HG03432 (cell line): Measurements from ENCODE around the gene ADGRE3.
"Not testable (repeated sequence)": the region's sequence is repeated elsewhere in the genome, so short reads cannot be mapped to it uniquely, and the experiment has no call there.

Experiments
- ATAC-seq: cut with Tn5 transposase; IDR thresholded peaks from one replicate; pipeline ENCODE4 v1.9.1; 2021; ENCODE audit warnings: mild to moderate bottlenecking, moderate library complexity; ENCODE audit not compliant: unreplicated experiment

The ADGRE3 gene

DNA sequence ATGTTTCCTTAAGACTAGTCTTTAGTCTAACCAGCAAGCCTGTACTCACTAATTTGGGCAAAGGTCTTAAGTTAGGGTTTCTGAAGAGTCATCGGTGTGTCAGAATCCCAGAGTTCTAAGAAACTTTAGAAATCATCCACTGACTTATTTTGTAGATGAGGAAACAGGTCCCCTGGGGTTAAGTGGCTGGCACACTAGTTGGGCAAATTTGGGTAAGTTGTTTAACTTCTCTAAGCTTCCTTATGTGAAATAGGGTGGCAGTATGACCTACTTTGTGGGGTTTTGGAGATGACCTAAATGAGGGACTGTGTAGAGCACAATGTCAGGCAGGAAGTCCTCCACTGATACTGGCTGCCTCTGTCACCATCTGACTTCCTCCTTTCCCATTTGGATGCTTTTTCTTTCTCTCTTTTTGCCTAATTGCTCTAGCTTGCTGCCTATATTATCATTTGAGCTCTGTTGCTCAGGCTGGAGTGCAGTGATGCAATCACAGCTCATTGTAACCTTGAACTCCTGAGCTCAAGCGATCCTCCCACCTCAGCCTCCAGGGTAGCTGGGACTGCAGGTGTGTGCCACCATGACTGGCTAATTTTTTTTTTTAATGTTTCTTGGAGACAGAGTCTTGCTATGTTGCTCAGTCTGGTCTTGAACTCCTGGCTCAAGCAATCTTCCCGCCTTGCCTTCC is 2.3 kb downstream of the ADGRE3 start:
- ATAC-seq: no peak

DNA sequence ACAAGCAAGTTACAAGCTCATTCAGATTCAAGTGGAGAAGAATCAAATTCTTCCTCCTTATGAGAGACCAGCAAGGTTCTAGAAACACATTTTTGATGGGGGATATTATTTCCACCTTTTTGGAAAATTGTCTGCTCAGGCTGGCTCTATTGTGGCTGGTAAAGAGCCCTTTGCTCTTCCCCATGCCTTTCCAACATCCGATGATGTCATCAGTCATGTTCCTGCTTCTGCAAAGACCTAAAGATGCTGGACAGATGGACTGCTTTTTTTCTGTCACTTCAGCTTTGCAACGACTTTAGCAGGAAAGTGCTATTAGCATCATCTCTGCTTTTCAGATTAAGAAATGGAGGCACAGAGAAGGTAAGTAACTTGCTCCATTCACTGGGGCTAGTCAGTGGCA is 4.2 kb downstream of the ADGRE3 start:
- ATAC-seq: no peak

DNA sequence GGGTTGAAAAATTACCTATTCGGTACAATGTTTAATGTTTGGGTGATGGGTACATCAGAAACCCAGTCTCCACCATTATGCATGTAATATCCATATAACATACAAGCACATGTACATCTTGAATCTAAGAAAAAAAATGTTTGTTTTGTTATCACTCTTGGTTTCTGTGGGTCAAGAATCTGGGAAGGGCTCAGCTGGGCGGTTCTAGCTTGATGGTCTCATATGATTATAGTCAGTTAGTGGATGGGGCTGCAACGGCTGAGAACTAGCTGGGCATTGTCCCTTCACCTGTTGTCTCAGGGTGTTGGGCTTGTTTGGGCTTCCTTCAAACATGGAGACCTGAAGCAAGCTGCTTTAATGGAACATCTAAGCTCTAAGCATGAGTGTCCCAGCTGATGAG is 4.7 kb downstream of the ADGRE3 start:
- ATAC-seq: no peak

DNA sequence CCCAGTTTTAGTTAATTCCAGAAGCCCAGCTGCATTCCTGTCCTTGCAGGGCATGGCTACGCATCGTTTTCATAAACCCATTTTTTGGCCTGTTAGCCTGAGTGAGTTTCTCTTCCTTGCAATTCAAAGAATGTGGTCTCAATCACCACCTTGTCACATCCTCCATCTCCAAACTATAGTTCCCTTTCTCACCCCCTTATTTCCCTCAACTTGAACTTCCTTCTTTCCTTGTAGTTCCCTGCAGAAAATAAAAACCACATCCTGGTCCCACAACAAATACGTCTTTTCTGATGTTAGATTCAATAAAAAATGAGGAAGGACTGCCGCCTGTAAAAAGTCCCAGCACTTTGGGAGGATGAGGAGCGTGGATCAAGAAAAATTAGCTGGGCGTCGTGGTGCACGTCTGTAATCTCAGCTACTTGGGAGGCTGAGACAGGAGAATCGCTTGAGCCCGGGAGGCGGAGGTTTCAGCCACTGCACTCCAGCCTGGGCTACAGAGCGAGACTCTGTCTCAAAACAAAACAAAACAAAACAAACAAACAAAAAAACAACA is 13.2 kb downstream of the ADGRE3 start:
- ATAC-seq: no peak

- no peak for ATAC-seq
These were observed 14.7 kb downstream of the ADGRE3 start for GRCh38 chr19:14659874-14660489.

DNA sequence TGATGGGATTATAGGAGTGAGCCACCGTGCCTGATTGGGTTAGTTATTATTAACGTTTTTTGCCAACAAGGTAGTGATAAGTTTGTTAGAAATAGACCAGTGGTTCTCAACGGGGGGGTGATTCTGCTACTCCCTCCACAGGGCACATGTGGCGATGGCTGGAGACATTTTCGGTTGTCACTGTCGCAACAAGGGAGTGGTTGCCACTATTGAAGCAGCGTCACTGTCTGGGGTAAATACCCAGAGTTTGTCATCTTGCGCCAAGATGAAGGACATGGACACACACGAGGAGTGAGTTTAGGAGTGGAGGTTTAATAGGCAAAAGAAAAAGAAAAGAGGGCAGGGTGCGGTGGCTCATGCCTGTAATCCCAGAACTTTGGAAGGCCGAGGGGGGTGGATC is 18.9 kb downstream of the ADGRE3 start:
- no peak for ATAC-seq

GRCh38 chr19:14654786-14655560 is 19.7 kb downstream of the ADGRE3 start:
- ATAC-seq: no peak

DNA sequence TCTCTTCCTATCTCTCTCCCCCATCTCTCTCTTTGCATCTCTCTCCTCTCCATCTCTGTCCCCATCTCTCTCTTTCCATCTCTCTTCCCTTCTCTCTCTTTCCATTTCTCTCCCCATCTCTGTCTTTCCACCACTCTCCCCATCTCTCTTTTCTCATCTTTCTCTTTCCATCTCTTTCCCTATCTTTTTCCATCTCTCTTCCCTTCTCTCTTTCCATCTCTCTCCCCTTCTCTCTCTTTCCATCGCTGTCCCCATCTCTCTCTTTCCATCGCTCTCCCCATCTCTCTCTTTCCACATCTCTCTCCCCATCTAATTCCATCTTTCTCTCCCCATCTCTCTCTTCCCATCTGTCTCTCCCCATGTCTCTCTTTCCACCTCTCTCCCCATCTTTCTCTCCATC is 24.5 kb downstream of the ADGRE3 start:
- no peak for ATAC-seq

DNA sequence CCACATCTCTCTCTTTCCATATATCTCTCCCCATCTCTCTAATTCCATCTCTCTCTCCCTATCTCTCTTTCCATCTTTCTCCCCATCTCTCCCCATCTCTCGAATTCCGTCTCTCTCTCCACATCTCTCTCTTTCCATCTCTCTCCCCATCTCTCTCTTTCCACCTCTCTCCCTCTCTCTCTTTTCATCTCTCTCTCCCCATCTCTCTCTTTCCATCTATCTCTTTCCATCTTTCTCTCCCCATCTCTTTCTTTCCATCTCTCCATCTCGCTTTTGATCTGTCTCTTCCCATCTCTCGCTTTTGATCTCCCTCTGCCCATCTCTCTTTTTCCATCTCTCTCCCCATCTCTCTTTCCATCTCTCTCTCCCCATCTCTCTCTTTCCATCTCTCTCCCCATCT is 25.6 kb downstream of the ADGRE3 start:
- no peak for ATAC-seq

GRCh38 chr19:14648506-14648905 is 26.1 kb downstream of the ADGRE3 start:
- ATAC-seq: no peak

GRCh38 chr19:14639536-14640277 is 34.9 kb downstream of the ADGRE3 start:
- ATAC-seq: no peak

GRCh38 chr19:14632286-14632685 is 42.4 kb downstream of the ADGRE3 start:
- no peak for ATAC-seq

GRCh38 chr19:14629557-14629956 is 45.1 kb downstream of the ADGRE3 start:
- ATAC-seq: no peak

DNA sequence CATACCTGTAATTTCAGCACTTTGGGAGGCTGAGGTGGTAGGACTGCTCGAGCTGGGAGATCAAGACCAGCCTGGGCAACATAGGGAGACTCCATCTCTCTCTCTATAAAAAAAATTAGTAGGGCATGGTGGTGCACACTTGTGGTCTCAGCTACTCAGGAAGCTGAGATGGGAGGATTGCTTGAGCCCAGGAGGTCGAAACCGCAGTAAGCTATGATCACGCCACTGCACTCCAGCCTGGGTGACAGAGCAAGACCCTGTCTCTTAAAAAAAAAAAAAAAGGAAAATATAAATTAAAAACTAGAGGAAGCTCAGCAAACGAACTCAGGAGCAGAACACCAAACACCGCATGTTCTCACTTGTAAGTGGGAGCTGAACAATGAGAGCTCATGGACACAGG is 50.2 kb downstream of the ADGRE3 start:
- not testable (repeated sequence) for ATAC-seq

- ATAC-seq: no peak
These were observed 55.2 kb downstream of the ADGRE3 start for GRCh38 chr19:14619404-14619803.

GRCh38 chr19:14616407-14616806 is 58.2 kb downstream of the ADGRE3 start:
- ATAC-seq: no peak

GRCh38 chr19:14615623-14616022 is 59.0 kb downstream of the ADGRE3 start:
- ATAC-seq: no peak

- no peak for ATAC-seq
These were observed 60.6 kb downstream of the ADGRE3 start for GRCh38 chr19:14614099-14614412.

GRCh38 chr19:14613399-14614098 is 61.1 kb downstream of the ADGRE3 start:
- not testable (repeated sequence) for ATAC-seq

GRCh38 chr19:14612657-14613056 is 62.0 kb downstream of the ADGRE3 start:
- ATAC-seq: no peak

DNA sequence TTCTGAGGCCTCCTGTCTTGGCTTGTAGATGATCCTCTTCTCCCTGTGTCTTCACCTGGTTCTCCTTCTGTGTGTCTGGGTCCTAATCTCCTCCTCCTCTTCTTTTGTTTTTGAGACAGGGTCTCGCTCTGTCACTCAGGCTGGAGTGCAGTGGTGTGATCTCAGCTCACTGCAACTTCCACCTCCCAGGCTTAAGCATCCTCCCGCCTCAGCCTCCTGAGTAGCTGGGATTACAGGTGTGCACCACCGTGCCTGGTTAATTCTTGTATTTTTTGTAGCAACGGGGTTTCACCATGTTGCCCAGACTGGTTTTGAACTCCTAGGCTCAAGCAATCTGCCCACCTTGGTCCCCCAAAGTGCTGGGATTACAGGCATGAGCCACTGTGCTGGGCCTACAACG is 62.4 kb downstream of the ADGRE3 start:
- not testable (repeated sequence) for ATAC-seq
